Pancreas (tissue), 10 donors: Measurements from ENCODE around the gene TNS3. TPM values are rescaled to one million over a fixed set of nuclear protein-coding genes. Genes with fewer than 3 reads are reported as not detected.

ENCODE experiments used
- ATAC-seq, 4 donors: fragments of 200-7000 bp; cut with Tn5 transposase; one replicate each; pipeline versions ENCODE4 v1.8.0 to v1.9.1; 2020; ENCODE audit warnings: mild to moderate bottlenecking in 4 of 4, moderate library complexity in 4 of 4
- DNase-seq, 6 donors: peaks; one replicate each; pipeline ENCODE4 v3.0.0-alpha.2; 2020
- FAIRE-seq: peaks from 2 replicates; lab custom pipeline; 2012; peaks lifted over from hg19 to GRCh38; lab: Jason Lieb, UNC
- H3K27ac ChIP-seq, 4 donors: fragments of 200-600 bp; sonication (generic); 1 replicate in 3 of 4; 2 replicates in 1 of 4; pipeline versions ENCODE4 v1.5.0 to v1.8.0; 2020
- H3K27me3 ChIP-seq, 4 donors: fragments of 200-600 bp; one replicate each; pipeline ENCODE4 v1.8.0; 2021
- H3K36me3 ChIP-seq, 3 donors: fragments of 200-600 bp; sonication (generic) in 1 of 3; one replicate each; pipeline versions ENCODE4 v1.5.0 to v1.8.0; 2020 to 2021
- H3K4me1 ChIP-seq, 3 donors: fragments of 200-600 bp; one replicate each; pipeline ENCODE4 v1.8.0; 2021
- H3K4me3 ChIP-seq, 4 donors: fragments of 200-600 bp; sonication (generic) in 2 of 4; one replicate each; pipeline versions ENCODE4 v1.5.0 to v1.8.0; 2020 to 2021
- H3K9me3 ChIP-seq, 4 donors: fragments of 200-600 bp; one replicate each; pipeline ENCODE4 v1.8.0; 2021
- CTCF ChIP-seq, 4 donors: fragments of 200-600 bp; sonication (generic) in 3 of 4; IDR thresholded peaks; one replicate each; pipeline versions ENCODE4 v1.5.0 to v1.8.0; 2021; ENCODE audit warnings: antibody characterized with exemption in 4 of 4
- WGBS, 2 donors: extraction: QIAGEN DNeasy Blood & Tissue Kit; methylation state at CpG; one replicate each; pipeline ENCODE4 v1.1.7; 2013; 5-methylcytosine and 5-hydroxymethylcytosine counted together
- intact Hi-C, 3 donors: fragments of 100-400 bp; cut with DNase I; formaldehyde crosslinking; loops; one replicate each; pipeline versions ENCODE4 v1.11.1 to v1.14.2; 2022
- polyA plus RNA-seq, 2 donors: library from polyadenylated mRNA; stranded (reverse); fragments of 200-250 nt; gene quantifications; one replicate each; pipeline ENCODE4 v1.2.3, GENCODE V29; 2013
- total RNA-seq, 6 donors: library from RNA; stranded (reverse); fragmentation: NEBNext Ultra II Directional in 4 of 6; extraction: Animal tissue kit (Norgen Biotek cat#: 25700) in 4 of 6; gene quantifications; one replicate each; pipeline versions ENCODE4 v1.2.1 to v1.2.4, GENCODE V29; 2021 to 2023
- donor health status: healthy with polysubstance abuse.
- donor health status: DM: no; HTN: no; CAD: no; lungs with moderate emphysema.
- donor health status: DM: no; HTN: no; CAD: no.
- donor health status: control.
- donor health status: control.
- donor health status: Bipolar disorder and iron deficiency.
- donor health status: DM: yes; HTN: yes; CAD: no.
- donor health status: DM: no; HTN: no; CAD: no.
- donor health status: DM: no; HTN: no; CAD: no.
- donor health status: DM: yes; HTN: yes; CAD: no.

TNS3 gene
- total and polyA plus RNA-seq, 8 donors, result 28.0 to 125 (median 91.2) TPM

GRCh38 chr7:47281966-47282643 lies 299.8 kb downstream of the TNS3 start:
- no peak for TF ChIP-seq CTCF (IDR thresholded peaks at IDR 0.05)
- no peak for DNase-seq
- no peak overlapping the region for H3K4me3 ChIP-seq
- H3K27ac ChIP-seq, result no peak overlapping the region
- H3K4me1 ChIP-seq, result no peaks in the 10 kb centered on the region
- 94 to 95% methylated on average over 7 of the region's 7 CpGs for WGBS, 2 donors
- no peaks in the 10 kb centered on the region for H3K27me3 ChIP-seq
- no peak for ATAC-seq
- H3K9me3 ChIP-seq, result no peaks in the 10 kb centered on the region
- H3K36me3 ChIP-seq, result peaks cover 0 to 93% (median 38%) of the 10 kb centered on the region in 3 donors
- FAIRE-seq, result no peak
- intact Hi-C loops, result no loop called here

- FAIRE-seq (no peak), ATAC-seq (no peak), DNase-seq (no peak)
- Histone ChIP-seq H3K27me3 (no peaks in the 10 kb centered on the region), H3K9me3 (no peaks in the 10 kb centered on the region), H3K4me3 (no peak overlapping the region), H3K36me3 (peaks cover 0 to 89% (median 41%) of the 10 kb centered on the region in 3 donors), H3K4me1 (no peaks in the 10 kb centered on the region), H3K27ac (no peak overlapping the region)
- 82 to 90% methylated on average over 3 of the region's 3 CpGs for WGBS, 2 donors
- intact Hi-C loops, result no loop called here
- no peak for TF ChIP-seq CTCF (IDR thresholded peaks at IDR 0.05)
These were observed 300.8 kb downstream of the TNS3 start for GRCh38 chr7:47281161-47281560.

GRCh38 chr7:47280114-47280513 lies 301.8 kb downstream of the TNS3 start:
- H3K27me3 ChIP-seq, result no peaks in the 10 kb centered on the region
- FAIRE-seq (no peak), DNase-seq (no peak), ATAC-seq (no peak)
- WGBS, 2 donors, result 91 to 93% methylated on average over 4 of the region's 4 CpGs
- H3K36me3 ChIP-seq, result peaks cover 0 to 85% (median 41%) of the 10 kb centered on the region in 3 donors
- H3K4me3 ChIP-seq, result no peak overlapping the region
- no peaks in the 10 kb centered on the region for H3K9me3 ChIP-seq
- H3K27ac ChIP-seq, result no peak overlapping the region
- intact Hi-C loops, result no loop called here
- TF ChIP-seq CTCF (IDR thresholded peaks at IDR 0.05), result no peak
- no peaks in the 10 kb centered on the region for H3K4me1 ChIP-seq

- Histone ChIP-seq H3K4me3 (no peak overlapping the region), H3K27ac (no peak overlapping the region), H3K27me3 (no peaks in the 10 kb centered on the region), H3K4me1 (no peaks in the 10 kb centered on the region), H3K36me3 (peaks cover 0 to 64% (median 24%) of the 10 kb centered on the region in 3 donors), H3K9me3 (no peaks in the 10 kb centered on the region)
- 74 to 85% methylated on average over 6 of the region's 6 CpGs for WGBS, 2 donors
- DNase-seq (no peak), ATAC-seq (no peak), FAIRE-seq (no peak)
- intact Hi-C loops, result loop anchor here in 1 of 3 donors (10.0 kb wide), 1 partner anchor 537 kb away; no protein-coding TSS in a partner anchor
- TF ChIP-seq CTCF (IDR thresholded peaks at IDR 0.05), result no peak
These were observed 303.9 kb downstream of the TNS3 start for GRCh38 chr7:47278043-47278442.

GRCh38 chr7:47277321-47277781 lies 304.6 kb downstream of the TNS3 start:
- FAIRE-seq, result no peak

More at GRCh38 chr7:47277321-47277781, 304.6 kb downstream of the TNS3 start:
- Histone ChIP-seq H3K36me3 (peaks cover 0 to 57% (median 18%) of the 10 kb centered on the region in 3 donors), H3K27me3 (no peaks in the 10 kb centered on the region), H3K27ac (no peak overlapping the region), H3K9me3 (no peaks in the 10 kb centered on the region), H3K4me3 (no peak overlapping the region), H3K4me1 (no peaks in the 10 kb centered on the region)
- no peak for ATAC-seq
- no peak for TF ChIP-seq CTCF (IDR thresholded peaks at IDR 0.05)
- intact Hi-C loops, result loop anchor here in 1 of 3 donors (10.0 kb wide), 1 partner anchor 537 kb away; no protein-coding TSS in a partner anchor
- no peak for DNase-seq
- WGBS, 2 donors, result 91 to 93% methylated on average over 20 of the region's 20 CpGs
